ENCODE data around the gene HLA-E. TPM values are rescaled to one million over a fixed set of nuclear protein-coding genes. Genes with fewer than 3 reads are reported as not detected.
"Not testable (repeated sequence)": the region's sequence is repeated elsewhere in the genome, so short reads cannot be mapped to it uniquely, and the experiment has no call there.

The HLA-E gene
- total RNA-seq, 1 experiment from 2014 or later, result 118 TPM

DNA sequence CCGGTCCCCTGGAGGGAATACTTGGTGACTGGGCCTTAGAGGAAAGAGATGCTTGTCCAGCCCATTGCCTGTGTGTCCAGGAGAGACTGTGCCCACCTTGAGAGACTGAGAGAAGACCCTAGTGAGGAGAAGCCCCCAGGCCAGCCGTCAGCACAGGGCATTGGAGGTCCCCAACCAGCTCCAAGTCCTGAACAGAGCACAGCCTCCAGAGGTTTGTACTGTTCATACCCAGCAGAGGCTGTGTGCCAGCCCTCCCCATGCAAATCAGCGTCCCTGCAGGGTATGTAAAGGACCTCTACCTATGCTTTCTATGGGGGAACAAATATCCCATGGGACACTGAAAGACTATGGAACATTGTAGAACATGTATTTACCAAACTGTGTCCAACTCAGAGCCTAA is 8.4 kb downstream of the HLA-E start:
- DNase-seq (ENCODE audit: low spot score), result no peak
- in situ Hi-C loops (cut with HindIII; ENCODE audit: low sequenced_read_pairs), result no loop called here

DNA sequence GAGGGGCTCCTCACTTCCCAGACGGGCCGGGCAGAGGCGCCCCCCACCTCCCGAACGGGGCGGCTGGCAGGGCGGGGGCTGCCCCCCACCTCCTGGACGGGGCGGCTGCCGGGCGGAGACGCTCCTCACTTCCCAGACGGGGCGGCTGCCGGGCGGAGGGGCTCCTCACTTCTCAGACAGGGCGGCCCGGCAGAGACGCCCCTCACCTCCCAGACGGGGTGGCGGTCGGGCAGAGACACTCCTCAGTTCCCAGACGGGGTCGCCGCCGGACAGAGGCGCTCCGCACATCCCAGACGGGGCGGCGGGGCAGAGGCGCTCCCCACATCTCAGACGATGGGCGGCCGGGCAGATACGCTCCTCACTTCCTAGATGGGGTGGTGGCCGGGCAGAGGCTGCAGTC is 9.4 kb downstream of the HLA-E start:
- DNase-seq (ENCODE audit: low spot score); in situ Hi-C loops (cut with HindIII; ENCODE audit: low sequenced_read_pairs): not testable (repeated sequence)

DNA sequence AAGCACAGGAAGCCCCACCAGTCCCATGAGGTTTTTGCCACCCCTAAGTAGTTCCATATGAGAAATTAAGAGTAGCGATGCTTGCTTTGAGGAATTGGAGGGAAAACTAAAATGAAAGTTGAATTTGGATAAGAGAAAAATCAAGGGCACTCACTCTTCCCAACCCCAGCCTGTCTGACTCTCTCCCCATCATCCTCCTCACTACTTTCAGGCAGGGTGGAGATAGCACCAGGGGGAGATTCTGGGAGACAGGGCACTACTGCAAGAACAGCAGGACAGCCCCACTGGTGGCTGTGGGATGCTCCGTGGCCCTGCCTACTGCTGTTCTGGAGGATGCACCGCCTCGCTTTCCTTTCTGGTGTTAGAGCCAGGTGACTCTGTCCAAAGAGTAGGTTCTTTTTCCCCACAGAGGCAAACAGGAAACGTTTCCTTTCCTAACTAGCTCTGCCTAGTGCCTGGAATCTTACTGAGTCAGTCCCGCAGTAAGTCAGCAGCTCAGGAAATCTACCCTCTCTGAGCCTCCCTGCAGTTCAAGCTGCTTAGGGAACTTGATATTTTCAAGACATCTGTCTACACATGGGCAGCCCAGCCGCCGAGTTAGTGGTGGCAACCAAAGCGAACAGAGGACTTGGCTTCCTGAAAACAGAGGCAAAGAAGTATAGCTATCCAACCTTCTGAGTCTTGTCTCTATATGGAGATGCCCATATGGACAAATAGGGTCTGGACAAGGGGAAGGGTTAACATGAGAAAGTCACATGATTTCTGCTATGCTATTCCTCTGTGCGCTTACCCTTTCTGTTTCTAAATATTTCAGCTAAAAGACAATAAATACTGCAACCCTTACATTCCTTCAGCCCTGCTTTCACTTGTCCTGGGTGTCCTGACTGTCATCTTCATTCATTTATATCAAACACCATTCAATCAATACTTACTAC is 11.4 kb downstream of the HLA-E start:
- DNase-seq (ENCODE audit: low spot score), result no peak
- in situ Hi-C loops (cut with HindIII; ENCODE audit: low sequenced_read_pairs), result no loop called here

- in situ Hi-C loops (cut with HindIII; ENCODE audit: low sequenced_read_pairs), result no loop called here
Measured at GRCh38 chr6:30507849-30508827, 18.8 kb downstream of the HLA-E start.

GRCh38 chr6:30508890-30509736 is 19.8 kb downstream of the HLA-E start:
- in situ Hi-C loops (cut with HindIII; ENCODE audit: low sequenced_read_pairs), result no loop called here

More at GRCh38 chr6:30507849-30508827, 18.8 kb downstream of the HLA-E start:
- DNase-seq (ENCODE audit: low spot score), result no peak

DNA sequence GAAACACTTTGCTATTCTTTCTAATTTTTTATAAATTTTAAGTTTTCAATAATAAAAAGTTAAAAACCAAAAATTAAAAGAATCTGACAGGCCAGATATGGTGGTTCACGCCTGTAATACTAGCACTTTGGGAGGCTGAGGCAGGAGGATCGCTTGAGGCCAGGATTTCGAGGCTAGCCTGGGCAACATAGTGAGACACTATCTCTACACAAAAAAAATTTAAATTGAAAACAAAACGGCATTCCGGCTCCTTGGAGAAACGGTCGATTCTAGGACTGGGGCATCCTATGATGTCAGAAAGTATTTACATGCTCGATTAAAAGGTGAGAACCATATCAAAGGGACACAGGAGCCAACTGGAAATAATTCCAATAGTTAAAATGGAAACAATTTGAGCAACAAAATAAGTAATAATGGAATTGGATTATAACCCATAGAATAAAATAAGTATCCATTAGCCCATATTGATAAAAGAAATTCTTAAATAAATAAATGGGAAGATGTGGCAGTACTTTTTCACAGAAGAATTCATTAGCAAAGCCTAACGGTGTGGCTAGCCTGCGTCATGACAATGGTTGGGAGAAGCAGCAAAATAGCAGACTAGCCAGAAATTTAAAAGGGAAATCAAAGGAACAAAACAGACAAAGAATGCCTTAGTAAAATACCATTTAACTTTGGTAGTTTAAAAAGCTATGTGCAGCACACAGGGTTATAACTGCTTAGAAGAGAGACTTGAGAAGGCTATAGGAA is 21.3 kb downstream of the HLA-E start:
- no peak for DNase-seq (ENCODE audit: low spot score)
- in situ Hi-C loops (cut with HindIII; ENCODE audit: low sequenced_read_pairs), result no loop called here

More at GRCh38 chr6:30508890-30509736, 19.8 kb downstream of the HLA-E start:
- DNase-seq (ENCODE audit: low spot score), result no peak

DNA sequence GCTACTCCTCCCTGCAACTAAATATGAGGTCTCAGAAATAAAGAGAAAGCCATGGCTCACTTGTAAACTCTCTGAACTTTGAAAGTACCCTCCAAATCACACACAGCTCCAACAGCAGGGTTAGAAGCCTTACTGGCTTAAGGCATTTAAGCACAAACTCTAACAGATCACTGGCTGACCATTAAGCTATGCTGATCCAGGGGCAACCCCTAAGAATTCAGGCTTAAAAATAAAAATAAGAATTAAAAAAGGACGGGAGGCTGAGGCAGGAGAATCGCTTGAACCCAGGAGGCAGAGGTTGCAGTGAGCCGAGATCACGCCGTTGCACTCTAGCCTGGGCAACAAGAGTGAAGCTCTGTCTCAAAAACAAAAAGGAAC is 21.8 kb downstream of the HLA-E start:
- in situ Hi-C loops (cut with HindIII; ENCODE audit: low sequenced_read_pairs), result no loop called here
- DNase-seq (ENCODE audit: low spot score), result no peak

- in situ Hi-C loops (cut with HindIII; ENCODE audit: low sequenced_read_pairs), result no loop called here
- no peak for DNase-seq (ENCODE audit: low spot score)
Measured at GRCh38 chr6:30513451-30513850, 24.1 kb downstream of the HLA-E start.

DNA sequence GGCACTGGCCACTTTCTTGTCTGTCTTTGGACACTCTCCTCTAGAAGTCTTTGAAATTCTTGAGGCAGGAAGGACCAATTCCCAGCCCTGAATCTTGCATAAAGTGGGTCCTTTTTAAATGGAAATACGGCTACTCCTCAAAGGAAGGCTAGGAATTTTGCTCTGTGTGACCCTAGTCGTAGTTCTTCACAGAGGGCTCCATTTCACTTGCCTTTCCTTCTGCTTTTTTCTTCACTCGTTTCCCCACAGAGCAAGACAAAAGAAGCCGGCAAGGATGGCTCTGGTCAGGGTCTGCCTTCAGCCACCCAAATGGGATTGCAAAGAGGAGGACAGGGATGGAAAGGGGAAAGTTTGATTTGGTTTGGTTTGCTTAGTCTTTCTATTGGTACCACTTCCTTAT is 25.8 kb downstream of the HLA-E start:
- in situ Hi-C loops (cut with HindIII; ENCODE audit: low sequenced_read_pairs), result no loop called here
- DNase-seq (ENCODE audit: low spot score), result no peak

GRCh38 chr6:30515944-30516753 is 26.8 kb downstream of the HLA-E start:
- in situ Hi-C loops (cut with HindIII; ENCODE audit: low sequenced_read_pairs), result no loop called here
- DNase-seq (ENCODE audit: low spot score), result peak; percentile 23

DNA sequence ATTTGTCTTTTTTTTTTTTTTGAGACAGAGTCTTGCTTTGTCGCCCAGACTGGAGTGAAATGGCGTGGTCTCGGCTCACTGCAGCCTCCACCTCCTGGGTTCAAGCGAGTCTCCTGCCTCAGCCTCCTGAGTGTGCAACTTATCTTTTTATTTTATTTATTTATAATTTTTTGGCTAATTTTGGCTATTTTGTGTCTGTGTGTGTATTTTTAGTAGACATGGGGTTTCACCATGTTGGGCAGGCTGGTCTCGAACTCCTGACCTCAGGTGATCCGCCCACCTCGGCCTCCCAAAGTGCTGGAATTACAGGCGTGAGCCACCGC is 27.4 kb downstream of the HLA-E start:
- in situ Hi-C loops (cut with HindIII; ENCODE audit: low sequenced_read_pairs); DNase-seq (ENCODE audit: low spot score): not testable (repeated sequence)

DNA sequence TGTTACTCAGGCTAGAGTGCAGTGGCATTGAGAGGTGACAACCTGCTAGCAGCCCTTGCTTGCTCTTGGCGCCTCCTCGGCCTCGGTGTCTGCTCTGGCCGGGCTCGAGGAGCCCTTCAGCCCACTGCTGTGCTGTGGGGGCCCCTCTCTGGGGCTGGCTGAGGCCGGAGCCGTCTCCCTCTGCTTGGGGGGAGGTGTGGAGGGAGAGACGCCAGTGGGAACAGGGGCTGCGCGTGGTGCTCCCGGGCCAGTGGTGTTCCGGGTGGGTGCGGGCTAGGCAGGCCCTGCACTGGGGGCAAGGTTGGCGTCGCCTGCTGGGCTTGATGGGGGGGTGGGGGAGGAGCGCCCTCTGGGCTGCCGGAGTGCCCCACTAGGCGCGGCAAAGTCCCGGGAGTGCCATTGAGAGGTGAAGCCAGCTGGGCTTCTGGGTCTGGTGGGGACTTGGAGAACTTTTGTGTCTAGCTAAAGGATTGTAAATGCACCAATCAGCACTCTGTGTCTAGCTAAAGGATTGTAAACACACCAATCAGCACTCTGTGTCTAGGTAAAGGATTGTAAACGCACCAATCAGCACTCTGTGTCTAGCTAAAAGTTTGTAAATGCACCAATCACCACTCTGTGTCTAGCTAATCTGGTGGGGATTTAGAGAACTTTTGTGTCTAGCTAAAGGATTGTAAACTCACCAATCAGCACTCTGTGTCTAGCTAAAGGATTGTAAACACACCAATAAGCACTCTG is 28.6 kb downstream of the HLA-E start:
- DNase-seq (ENCODE audit: low spot score); in situ Hi-C loops (cut with HindIII; ENCODE audit: low sequenced_read_pairs): not testable (repeated sequence)

GRCh38 chr6:30518505-30519145 is 29.3 kb downstream of the HLA-E start:
- DNase-seq (ENCODE audit: low spot score); in situ Hi-C loops (cut with HindIII; ENCODE audit: low sequenced_read_pairs): not testable (repeated sequence)

GRCh38 chr6:30520522-30520921 is 31.2 kb downstream of the HLA-E start:
- no peak for DNase-seq (ENCODE audit: low spot score)
- in situ Hi-C loops (cut with HindIII; ENCODE audit: low sequenced_read_pairs), result no loop called here

GRCh38 chr6:30521082-30521481 is 31.8 kb downstream of the HLA-E start:
- DNase-seq (ENCODE audit: low spot score); in situ Hi-C loops (cut with HindIII; ENCODE audit: low sequenced_read_pairs): not testable (repeated sequence)

DNA sequence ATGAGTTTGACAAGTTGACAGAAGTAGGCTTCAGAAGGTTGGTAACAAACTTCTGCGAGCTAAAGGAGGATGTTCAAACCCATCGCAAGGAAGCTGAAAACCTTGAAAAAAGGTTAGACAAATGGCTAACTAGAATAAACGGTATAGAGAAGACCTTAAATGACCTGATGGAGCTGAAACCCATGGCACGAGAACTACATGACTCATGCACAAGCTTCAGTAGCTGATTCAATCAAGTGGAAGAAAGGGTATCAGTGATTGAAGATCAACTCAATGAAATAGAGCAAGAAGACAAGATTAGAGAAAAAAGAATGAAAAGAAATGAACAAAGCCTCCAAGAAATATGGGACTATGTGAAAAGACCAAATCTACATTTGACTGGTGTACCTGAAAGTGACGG is 32.6 kb downstream of the HLA-E start:
- DNase-seq (ENCODE audit: low spot score); in situ Hi-C loops (cut with HindIII; ENCODE audit: low sequenced_read_pairs): not testable (repeated sequence)
